H1 (cell line): ENCODE measurements around the gene SSX2IP. TPM values are rescaled to one million over a fixed set of nuclear protein-coding genes. Genes with fewer than 3 reads are reported as not detected.

Source experiments
- CEBPB ChIP-seq: IDR thresholded peaks from 2 replicates; pipeline ENCODE4 v1.6.1; 2012; ENCODE audit warnings: low read depth, low read length
- CTBP2 ChIP-seq: IDR thresholded peaks from 2 replicates; pipeline ENCODE4 v1.7.0; 2011; ENCODE audit warnings: borderline replicate concordance, mild to moderate bottlenecking, moderate library complexity, mixed read lengths, low read length; ENCODE audit not compliant: insufficient read depth, insufficient read length
- FOSL1 ChIP-seq: IDR thresholded peaks from 2 replicates; pipeline ENCODE4 v1.6.1; 2011; ENCODE audit warnings: mild to moderate bottlenecking, low read depth, low read length, moderate library complexity; ENCODE audit not compliant: insufficient read depth
- POLR2A ChIP-seq, 2 experiments: IDR thresholded peaks; 1 replicate in 1 of 2; 2 replicates in 1 of 2; pipeline ENCODE4 v1.6.1; 2011; ENCODE audit warnings: low read depth in 2 of 2, low read length in 2 of 2, mild to moderate bottlenecking in 2 of 2; ENCODE audit errors: control extremely low read depth in 1 of 2
- polyA plus RNA-seq, 7 experiments: library from polyadenylated mRNA; depleted of rRNA in 3 of 7; stranded (reverse) in 5 of 7; unstranded in 2 of 7; fragments of >200 nt in 5 of 7; fragments of 200-250 nt in 2 of 7; gene quantifications; 1 replicate in 5 of 7; 2 replicates in 1 of 7; 4 replicates in 1 of 7; pipeline versions ENCODE4 v1.2.1 to v1.2.3, GENCODE V29; 2011 to 2013; ENCODE audit warnings: missing spikeins in 2 of 7, mixed read lengths in 2 of 7
- total RNA-seq: library from RNA; stranded (reverse); fragmentation: NEBNext Ultra II Directional; extraction: Animal tissue kit (Norgen Biotek cat#: 25700); gene quantifications from 2 replicates; pipeline ENCODE4 v1.2.1, GENCODE V29; 2021
- TF ChIP-seq, protein P1 (sequence below): fragments of 300-600 bp; sonication (generic); IDR thresholded peaks from 2 replicates; pipeline ENCODE4 v1.7.1; 2012; ENCODE audit warnings: low read length, moderate library complexity, mild to moderate bottlenecking, inconsistent platforms; ENCODE audit not compliant: insufficient replicate concordance

SSX2IP gene
- total and polyA plus RNA-seq, 2 of the 8 experiments (the other 6 are each of a cell fraction or from before 2014, with no cell fraction given): 4.0 to 31.3 TPM

DNA sequence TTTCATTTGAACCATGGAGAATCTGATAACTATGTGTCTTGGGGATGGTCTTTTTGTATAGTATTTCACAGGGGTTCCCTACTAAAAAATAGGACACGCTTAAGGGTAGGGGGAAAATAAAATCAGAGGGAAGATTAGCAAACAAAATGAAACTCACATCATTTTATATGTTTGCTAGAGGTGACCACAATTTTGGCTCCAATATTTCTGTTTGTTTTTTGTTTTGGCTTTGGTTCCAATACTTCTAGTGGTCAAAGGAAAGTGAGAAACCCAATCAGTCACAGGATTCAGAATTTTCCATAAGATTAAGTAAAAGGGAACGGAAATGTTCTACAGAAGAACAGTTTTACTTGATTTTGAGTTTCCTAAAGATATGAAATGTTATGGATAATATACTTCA is 42.3 kb upstream of the SSX2IP start (continued):
- TF ChIP-seq POLR2A (IDR thresholded peaks at IDR 0.05; ENCODE audit: control extremely low read depth in 1 of 2, low read depth in 2 of 2, low read length in 2 of 2): no peak
- TF ChIP-seq CEBPB: no peak
- TF ChIP-seq CTBP2: no peak
- TF ChIP-seq FOSL1: no peak
- TF ChIP-seq, protein P1, sequence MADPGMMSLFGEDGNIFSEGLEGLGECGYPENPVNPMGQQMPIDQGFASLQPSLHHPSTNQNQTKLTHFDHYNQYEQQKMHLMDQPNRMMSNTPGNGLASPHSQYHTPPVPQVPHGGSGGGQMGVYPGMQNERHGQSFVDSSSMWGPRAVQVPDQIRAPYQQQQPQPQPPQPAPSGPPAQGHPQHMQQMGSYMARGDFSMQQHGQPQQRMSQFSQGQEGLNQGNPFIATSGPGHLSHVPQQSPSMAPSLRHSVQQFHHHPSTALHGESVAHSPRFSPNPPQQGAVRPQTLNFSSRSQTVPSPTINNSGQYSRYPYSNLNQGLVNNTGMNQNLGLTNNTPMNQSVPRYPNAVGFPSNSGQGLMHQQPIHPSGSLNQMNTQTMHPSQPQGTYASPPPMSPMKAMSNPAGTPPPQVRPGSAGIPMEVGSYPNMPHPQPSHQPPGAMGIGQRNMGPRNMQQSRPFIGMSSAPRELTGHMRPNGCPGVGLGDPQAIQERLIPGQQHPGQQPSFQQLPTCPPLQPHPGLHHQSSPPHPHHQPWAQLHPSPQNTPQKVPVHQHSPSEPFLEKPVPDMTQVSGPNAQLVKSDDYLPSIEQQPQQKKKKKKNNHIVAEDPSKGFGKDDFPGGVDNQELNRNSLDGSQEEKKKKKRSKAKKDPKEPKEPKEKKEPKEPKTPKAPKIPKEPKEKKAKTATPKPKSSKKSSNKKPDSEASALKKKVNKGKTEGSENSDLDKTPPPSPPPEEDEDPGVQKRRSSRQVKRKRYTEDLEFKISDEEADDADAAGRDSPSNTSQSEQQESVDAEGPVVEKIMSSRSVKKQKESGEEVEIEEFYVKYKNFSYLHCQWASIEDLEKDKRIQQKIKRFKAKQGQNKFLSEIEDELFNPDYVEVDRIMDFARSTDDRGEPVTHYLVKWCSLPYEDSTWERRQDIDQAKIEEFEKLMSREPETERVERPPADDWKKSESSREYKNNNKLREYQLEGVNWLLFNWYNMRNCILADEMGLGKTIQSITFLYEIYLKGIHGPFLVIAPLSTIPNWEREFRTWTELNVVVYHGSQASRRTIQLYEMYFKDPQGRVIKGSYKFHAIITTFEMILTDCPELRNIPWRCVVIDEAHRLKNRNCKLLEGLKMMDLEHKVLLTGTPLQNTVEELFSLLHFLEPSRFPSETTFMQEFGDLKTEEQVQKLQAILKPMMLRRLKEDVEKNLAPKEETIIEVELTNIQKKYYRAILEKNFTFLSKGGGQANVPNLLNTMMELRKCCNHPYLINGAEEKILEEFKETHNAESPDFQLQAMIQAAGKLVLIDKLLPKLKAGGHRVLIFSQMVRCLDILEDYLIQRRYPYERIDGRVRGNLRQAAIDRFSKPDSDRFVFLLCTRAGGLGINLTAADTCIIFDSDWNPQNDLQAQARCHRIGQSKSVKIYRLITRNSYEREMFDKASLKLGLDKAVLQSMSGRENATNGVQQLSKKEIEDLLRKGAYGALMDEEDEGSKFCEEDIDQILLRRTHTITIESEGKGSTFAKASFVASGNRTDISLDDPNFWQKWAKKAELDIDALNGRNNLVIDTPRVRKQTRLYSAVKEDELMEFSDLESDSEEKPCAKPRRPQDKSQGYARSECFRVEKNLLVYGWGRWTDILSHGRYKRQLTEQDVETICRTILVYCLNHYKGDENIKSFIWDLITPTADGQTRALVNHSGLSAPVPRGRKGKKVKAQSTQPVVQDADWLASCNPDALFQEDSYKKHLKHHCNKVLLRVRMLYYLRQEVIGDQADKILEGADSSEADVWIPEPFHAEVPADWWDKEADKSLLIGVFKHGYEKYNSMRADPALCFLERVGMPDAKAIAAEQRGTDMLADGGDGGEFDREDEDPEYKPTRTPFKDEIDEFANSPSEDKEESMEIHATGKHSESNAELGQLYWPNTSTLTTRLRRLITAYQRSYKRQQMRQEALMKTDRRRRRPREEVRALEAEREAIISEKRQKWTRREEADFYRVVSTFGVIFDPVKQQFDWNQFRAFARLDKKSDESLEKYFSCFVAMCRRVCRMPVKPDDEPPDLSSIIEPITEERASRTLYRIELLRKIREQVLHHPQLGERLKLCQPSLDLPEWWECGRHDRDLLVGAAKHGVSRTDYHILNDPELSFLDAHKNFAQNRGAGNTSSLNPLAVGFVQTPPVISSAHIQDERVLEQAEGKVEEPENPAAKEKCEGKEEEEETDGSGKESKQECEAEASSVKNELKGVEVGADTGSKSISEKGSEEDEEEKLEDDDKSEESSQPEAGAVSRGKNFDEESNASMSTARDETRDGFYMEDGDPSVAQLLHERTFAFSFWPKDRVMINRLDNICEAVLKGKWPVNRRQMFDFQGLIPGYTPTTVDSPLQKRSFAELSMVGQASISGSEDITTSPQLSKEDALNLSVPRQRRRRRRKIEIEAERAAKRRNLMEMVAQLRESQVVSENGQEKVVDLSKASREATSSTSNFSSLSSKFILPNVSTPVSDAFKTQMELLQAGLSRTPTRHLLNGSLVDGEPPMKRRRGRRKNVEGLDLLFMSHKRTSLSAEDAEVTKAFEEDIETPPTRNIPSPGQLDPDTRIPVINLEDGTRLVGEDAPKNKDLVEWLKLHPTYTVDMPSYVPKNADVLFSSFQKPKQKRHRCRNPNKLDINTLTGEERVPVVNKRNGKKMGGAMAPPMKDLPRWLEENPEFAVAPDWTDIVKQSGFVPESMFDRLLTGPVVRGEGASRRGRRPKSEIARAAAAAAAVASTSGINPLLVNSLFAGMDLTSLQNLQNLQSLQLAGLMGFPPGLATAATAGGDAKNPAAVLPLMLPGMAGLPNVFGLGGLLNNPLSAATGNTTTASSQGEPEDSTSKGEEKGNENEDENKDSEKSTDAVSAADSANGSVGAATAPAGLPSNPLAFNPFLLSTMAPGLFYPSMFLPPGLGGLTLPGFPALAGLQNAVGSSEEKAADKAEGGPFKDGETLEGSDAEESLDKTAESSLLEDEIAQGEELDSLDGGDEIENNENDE: no peak
